IMR-90 (cell line): ENCODE data around the gene P2RX3. TPM values are rescaled to one million over a fixed set of nuclear protein-coding genes. Genes with fewer than 3 reads are reported as not detected.
A peak's percentile ranks its signal among the peaks of the same experiment; 100 is the strongest.

Experiments
- ATAC-seq: fragments of 200-7000 bp; cut with Tn5 transposase; 2 replicates; pipeline ENCODE4 v1.9.1; 2020; ENCODE audit warnings: low read depth, mild to moderate bottlenecking, moderate library complexity
- BruUV-seq: library from RNA; stranded (reverse); fragments of 400-500 nt; replicated peaks from 2 replicates; lab custom pipeline; 2021; lab: Mats Ljungman, UMichigan
- CTCF ChIA-PET: fragments of 300-600 bp; formaldehyde crosslinking; extraction: SDS; loops from one replicate; lab custom pipeline; 2021; ENCODE audit warnings: antibody characterized with exemption; lab: Yijun Ruan, JAX
- POLR2A ChIA-PET: fragments of 300-600 bp; sonication (Branson Sonifier 250); formaldehyde crosslinking; loops from one replicate; lab custom pipeline; 2022; ENCODE audit warnings: antibody characterized with exemption; ENCODE audit not compliant: unreplicated experiment; lab: Charles Lee
- DNase-seq: peaks from one replicate; pipeline ENCODE4 v3.0.0; 2013
- H2AFZ ChIP-seq: replicated peaks from 2 replicates; pipeline ENCODE3; 2013; ENCODE audit warnings: low read length, mild to moderate bottlenecking; ENCODE audit not compliant: poor library complexity
- H2AK5ac ChIP-seq: 2 replicates; pipeline ENCODE4 v1.6.1; 2013; ENCODE audit warnings: low read depth, low read length, inconsistent platforms
- H2AK9ac ChIP-seq: replicated peaks from 2 replicates; pipeline ENCODE3; 2013; ENCODE audit warnings: mild to moderate bottlenecking, low read depth, low read length, moderate library complexity; ENCODE audit not compliant: poor library complexity
- H2BK120ac ChIP-seq: 2 replicates; pipeline ENCODE4 v1.6.1; 2013; ENCODE audit warnings: low read depth, low read length, inconsistent platforms
- H2BK15ac ChIP-seq: 3 replicates; pipeline ENCODE4 v1.6.1; 2013; ENCODE audit warnings: low read depth, low read length, inconsistent platforms
- H2BK20ac ChIP-seq: 2 replicates; pipeline ENCODE4 v1.6.1; 2013; ENCODE audit warnings: low read depth, mild to moderate bottlenecking, inconsistent platforms, low read length, moderate library complexity
- H2BK5ac ChIP-seq: 2 replicates; pipeline ENCODE4 v1.6.1; 2013; ENCODE audit warnings: mild to moderate bottlenecking, low read depth, low read length, inconsistent platforms; ENCODE audit not compliant: poor library complexity, severe bottlenecking
- H3K14ac ChIP-seq: replicated peaks from 2 replicates; pipeline ENCODE4 v1.6.1; 2013; ENCODE audit warnings: low read depth, low read length, inconsistent platforms
- H3K18ac ChIP-seq: 2 replicates; pipeline ENCODE4 v1.6.1; 2013; ENCODE audit warnings: low read depth, low read length, control low read depth
- H3K23ac ChIP-seq: 2 replicates; pipeline ENCODE4 v1.6.1; 2013; ENCODE audit warnings: low read depth, low read length, inconsistent platforms
- H3K27ac ChIP-seq: 2 replicates; pipeline ENCODE4 v1.5.1; 2013; ENCODE audit warnings: mild to moderate bottlenecking, control low read depth, low read length; ENCODE audit not compliant: insufficient read depth
- H3K27me3 ChIP-seq: 2 replicates; pipeline ENCODE4 v1.6.1; 2013; ENCODE audit warnings: low read length; ENCODE audit not compliant: control insufficient read depth, insufficient read depth
- H3K36me3 ChIP-seq: 2 replicates; pipeline ENCODE4 v1.6.1; 2013; ENCODE audit warnings: low read length, mixed read lengths; ENCODE audit not compliant: control insufficient read depth, insufficient read depth
- H3K4ac ChIP-seq: 2 replicates; pipeline ENCODE4 v1.6.1; 2013; ENCODE audit warnings: low read depth, low read length, inconsistent platforms
- H3K4me1 ChIP-seq: 2 replicates; pipeline ENCODE4 v1.6.1; 2013; ENCODE audit warnings: low read length, mixed read lengths; ENCODE audit not compliant: control insufficient read depth, insufficient read depth
- H3K4me2 ChIP-seq: 2 replicates; pipeline ENCODE4 v1.6.1; 2013; ENCODE audit warnings: low read depth, mild to moderate bottlenecking, control low read depth, low read length, moderate library complexity
- H3K4me3 ChIP-seq: 2 replicates; pipeline ENCODE4 v1.5.1; 2013; ENCODE audit warnings: low read depth, mild to moderate bottlenecking, control low read depth, low read length, moderate library complexity; ENCODE audit not compliant: insufficient read depth
- H3K56ac ChIP-seq: 2 replicates; pipeline ENCODE4 v1.6.1; 2013; ENCODE audit warnings: low read length, inconsistent platforms; ENCODE audit not compliant: insufficient read depth; ENCODE audit errors: extremely low read depth
- H3K79me1 ChIP-seq, 2 experiments: 2 replicates each; pipeline ENCODE4 v1.6.1; 2013; ENCODE audit warnings: low read length in 2 of 2, inconsistent platforms in 1 of 2, low read depth in 1 of 2
- H3K9ac ChIP-seq: 2 replicates; pipeline ENCODE4 v1.6.1; 2013; ENCODE audit warnings: low read depth, low read length, control low read depth
- H3K9me1 ChIP-seq: 2 replicates; pipeline ENCODE4 v1.6.1; 2013; ENCODE audit warnings: low read length, inconsistent platforms; ENCODE audit not compliant: insufficient read depth
- H3K9me3 ChIP-seq: 2 replicates; pipeline ENCODE4 v1.6.1; 2013; ENCODE audit warnings: low read length; ENCODE audit not compliant: control insufficient read depth, insufficient read depth
- H4K20me1 ChIP-seq: 2 replicates; pipeline ENCODE4 v1.6.1; 2013; ENCODE audit warnings: low read length, inconsistent platforms; ENCODE audit not compliant: insufficient read depth
- H4K5ac ChIP-seq: 2 replicates; pipeline ENCODE4 v1.6.1; 2013; ENCODE audit warnings: mild to moderate bottlenecking, low read depth, low read length, control low read depth
- H4K8ac ChIP-seq, 2 experiments: 2 replicates each; pipeline ENCODE4 v1.6.1; 2013; ENCODE audit warnings: low read depth in 2 of 2, low read length in 2 of 2, control low read depth in 1 of 2, inconsistent platforms in 1 of 2
- H4K91ac ChIP-seq: 2 replicates; pipeline ENCODE4 v1.6.1; 2013; ENCODE audit warnings: low read depth, low read length, inconsistent platforms; ENCODE audit not compliant: insufficient read depth
- BHLHE40 ChIP-seq: fragments of 150-350 bp; IDR thresholded peaks from 2 replicates; pipeline ENCODE4 v1.6.1; 2016; ENCODE audit warnings: mild to moderate bottlenecking, low read depth, low read length
- CEBPB ChIP-seq: IDR thresholded peaks from 2 replicates; pipeline ENCODE4 v1.6.1; 2012; ENCODE audit warnings: low read depth, low read length, improper control_type of control experiment
- CHD1 ChIP-seq: IDR thresholded peaks from 2 replicates; pipeline ENCODE4 v1.6.1; 2012; ENCODE audit warnings: low read depth, low read length, improper control_type of control experiment
- CTCF ChIP-seq: conservative IDR thresholded peaks from 2 replicates; pipeline ENCODE4 v1.5.1; 2012; ENCODE audit warnings: mild to moderate bottlenecking, low read depth, low read length, improper control_type of control experiment
- ELK1 ChIP-seq: fragments of 150-350 bp; IDR thresholded peaks from 2 replicates; pipeline ENCODE4 v1.6.1; 2016; ENCODE audit warnings: low read depth, mild to moderate bottlenecking, low read length, moderate library complexity, borderline replicate concordance
- FOS ChIP-seq: fragments of 150-350 bp; IDR thresholded peaks from 2 replicates; pipeline ENCODE4 v1.6.1; 2016; ENCODE audit warnings: low read depth, low read length
- MAFK ChIP-seq: IDR thresholded peaks from 2 replicates; pipeline ENCODE4 v1.6.1; 2012; ENCODE audit warnings: low read depth, low read length, improper control_type of control experiment
- MAZ ChIP-seq: IDR thresholded peaks from 2 replicates; pipeline ENCODE4 v1.6.1; 2012; ENCODE audit warnings: low read depth, mild to moderate bottlenecking, low read length, improper control_type of control experiment, moderate library complexity, borderline replicate concordance
- MXI1 ChIP-seq: IDR thresholded peaks from 2 replicates; pipeline ENCODE4 v1.6.1; 2012; ENCODE audit warnings: low read depth, mild to moderate bottlenecking, low read length, moderate library complexity, borderline replicate concordance
- NFE2L2 ChIP-seq: fragments of 150-350 bp; IDR thresholded peaks from 2 replicates; pipeline ENCODE4 v1.6.1; 2016; ENCODE audit warnings: low read depth, mild to moderate bottlenecking, low read length
- POLR2A ChIP-seq: IDR thresholded peaks from 2 replicates; pipeline ENCODE4 v1.6.1; 2012; ENCODE audit warnings: mild to moderate bottlenecking, low read depth, low read length
- RAD21 ChIP-seq: IDR thresholded peaks from 2 replicates; pipeline ENCODE4 v1.6.1; 2012; ENCODE audit warnings: low read length, improper control_type of control experiment
- RCOR1 ChIP-seq: IDR thresholded peaks from 2 replicates; pipeline ENCODE4 v1.6.1; 2012; ENCODE audit warnings: mild to moderate bottlenecking, low read length, improper control_type of control experiment; ENCODE audit not compliant: insufficient replicate concordance
- RFX5 ChIP-seq: IDR thresholded peaks from 2 replicates; pipeline ENCODE4 v1.8.0; 2012; ENCODE audit warnings: low read depth, mild to moderate bottlenecking, low read length, moderate library complexity
- SMC3 ChIP-seq: fragments of 150-350 bp; IDR thresholded peaks from 2 replicates; pipeline ENCODE4 v1.6.1; 2016; ENCODE audit warnings: low read depth, mild to moderate bottlenecking, antibody characterized with exemption, low read length, moderate library complexity
- WGBS, 2 experiments: methylation state at CpG; one replicate each; pipeline versions ENCODE4 v1.1.5 to v1.1.7; 2013; ENCODE audit warnings: missing lambda C conversion rate in 2 of 2; ENCODE audit not compliant: insufficient read length in 1 of 2; ENCODE audit errors: extremely low coverage in 2 of 2; 5-methylcytosine and 5-hydroxymethylcytosine counted together
- dilution Hi-C: fragments of 300-500 bp; cut with HindIII; formaldehyde crosslinking; loops from one replicate; pipeline ENCODE4 v1.14.3; 2018; ENCODE audit warnings: low sequenced_read_pairs; ENCODE audit not compliant: unreplicated experiment
- in situ Hi-C: fragments of 300-500 bp; cut with MboI; formaldehyde crosslinking; loops from 3 replicates; pipeline ENCODE4 v1.14.3; 2019; ENCODE audit warnings: low sequenced_read_pairs, inconsistent platforms, mixed read lengths
- intact Hi-C: fragments of 100-400 bp; cut with micrococcal nuclease; formaldehyde crosslinking; loops from 2 replicates; pipeline ENCODE4 v1.10.0; 2022
- polyA plus RNA-seq, 3 experiments: library from polyadenylated mRNA; depleted of rRNA; stranded (reverse); fragments of >200 nt; gene quantifications; 2 replicates each; pipeline ENCODE4 v1.2.3, GENCODE V29; 2012; ENCODE audit warnings: low replicate concordance in 1 of 3
- total RNA-seq: library from RNA; depleted of rRNA; stranded (reverse); fragments of >200 nt; gene quantifications from 2 replicates; pipeline ENCODE4 v1.2.3, GENCODE V29; 2012
- TF ChIP-seq, protein P1 (sequence below): fragments of 150-350 bp; IDR thresholded peaks from 2 replicates; pipeline ENCODE4 v1.6.1; 2017; ENCODE audit warnings: mild to moderate bottlenecking, antibody characterized with exemption, low read length, low read depth

The P2RX3 gene
- total and polyA plus RNA-seq, 2 of the 4 experiments (the other 2 are of a cell fraction), result not detected

GRCh38 chr11:57303280-57303989, 34.7 kb upstream of the P2RX3 start:
- Histone ChIP-seq H2BK20ac (no peak overlapping the region), H3K4ac (no peak overlapping the region), H3K36me3 (peaks cover 73% of the 10 kb centered on the region), H3K18ac (no peak overlapping the region), H3K79me1 (peaks cover 26 to 64% of the 10 kb centered on the region in 2 experiments), H3K9me3 (peaks cover 12% of the 10 kb centered on the region), H3K9me1 (peaks cover 31% of the 10 kb centered on the region), H2BK120ac (no peak overlapping the region), H4K8ac (peak overlapping the region in 1 of 2 experiments; percentile 10; a peak in 1 of 4 replicates), H2AK5ac (no peak overlapping the region), H3K4me2 (no peak overlapping the region), H3K14ac (no peak overlapping the region), H3K4me3 (no peak overlapping the region), H4K5ac (no peak overlapping the region), H3K23ac (no peak overlapping the region), H2BK5ac (no peak overlapping the region), H3K56ac (no peak overlapping the region), H4K91ac (no peak overlapping the region), H2AK9ac (no peak overlapping the region), H4K20me1 (peaks cover 51% of the 10 kb centered on the region), H3K4me1 (peaks cover 18% of the 10 kb centered on the region), H3K27me3 (no peaks in the 10 kb centered on the region), H2AFZ (no peak overlapping the region), H3K9ac (no peak overlapping the region), H3K27ac (no peak overlapping the region), H2BK15ac (no peak overlapping the region)
- TF ChIP-seq RCOR1 (no peak), ELK1 (no peak), CTCF (no peak), CEBPB (no peak), RAD21 (no peak), MAZ (no peak), POLR2A (no peak), SMC3 (no peak), RFX5 (no peak), MAFK (no peak), MXI1 (no peak), FOS (no peak), NFE2L2 (no peak), BHLHE40 (no peak), CHD1 (no peak)
- TF ChIP-seq, protein P1, sequence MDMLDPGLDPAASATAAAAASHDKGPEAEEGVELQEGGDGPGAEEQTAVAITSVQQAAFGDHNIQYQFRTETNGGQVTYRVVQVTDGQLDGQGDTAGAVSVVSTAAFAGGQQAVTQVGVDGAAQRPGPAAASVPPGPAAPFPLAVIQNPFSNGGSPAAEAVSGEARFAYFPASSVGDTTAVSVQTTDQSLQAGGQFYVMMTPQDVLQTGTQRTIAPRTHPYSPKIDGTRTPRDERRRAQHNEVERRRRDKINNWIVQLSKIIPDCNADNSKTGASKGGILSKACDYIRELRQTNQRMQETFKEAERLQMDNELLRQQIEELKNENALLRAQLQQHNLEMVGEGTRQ, result no peak
- ATAC-seq (0 out of 2 replicates have a peak, but pooled peaks have one; percentile 13), DNase-seq (no peak)
- intact Hi-C loops (no loop called here), in situ Hi-C loops (no loop called here), dilution Hi-C loops (no loop called here)
- 85% methylated on average over 15 of the region's 17 CpGs; no CpG with 5 or more reads in 1 of the 2 experiments for WGBS, 2 experiments
- ChIA-PET POLR2A (no interaction called here), CTCF (no interaction called here)
- no TSS peak for BruUV-seq
